Measurements from ENCODE around the gene FAM47E.
"Not testable (repeated sequence)": the region's sequence is repeated elsewhere in the genome, so short reads cannot be mapped to it uniquely, and the experiment has no call there.

DNA sequence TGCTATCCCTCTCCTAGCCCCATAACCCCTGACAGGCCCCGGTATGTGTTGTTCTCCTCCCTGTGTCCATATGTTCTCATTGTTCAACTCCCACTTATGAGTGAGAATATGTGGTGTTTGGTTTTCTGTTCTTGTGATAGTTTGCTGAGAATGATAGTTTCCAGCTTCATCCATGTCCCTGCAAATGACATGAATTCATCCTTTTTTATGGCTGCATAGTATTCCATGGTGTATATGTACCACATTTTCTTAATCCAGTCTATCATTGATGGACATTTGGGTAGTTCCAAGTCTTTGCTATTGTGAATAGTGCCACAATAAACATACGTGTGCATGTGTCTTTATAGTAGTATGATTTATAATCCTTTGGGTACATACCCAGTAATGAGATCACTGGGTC, 7.6 kb upstream of the FAM47E start:
- TF ChIP-seq POLR2AphosphoS5 (IDR thresholded peaks at IDR 0.05); EZH2 (IDR thresholded peaks at IDR 0.05; ENCODE audit: borderline replicate concordance, insufficient read depth, low read length, poor library complexity, severe bottlenecking): not testable (repeated sequence)
- TF ChIP-seq, protein P1, sequence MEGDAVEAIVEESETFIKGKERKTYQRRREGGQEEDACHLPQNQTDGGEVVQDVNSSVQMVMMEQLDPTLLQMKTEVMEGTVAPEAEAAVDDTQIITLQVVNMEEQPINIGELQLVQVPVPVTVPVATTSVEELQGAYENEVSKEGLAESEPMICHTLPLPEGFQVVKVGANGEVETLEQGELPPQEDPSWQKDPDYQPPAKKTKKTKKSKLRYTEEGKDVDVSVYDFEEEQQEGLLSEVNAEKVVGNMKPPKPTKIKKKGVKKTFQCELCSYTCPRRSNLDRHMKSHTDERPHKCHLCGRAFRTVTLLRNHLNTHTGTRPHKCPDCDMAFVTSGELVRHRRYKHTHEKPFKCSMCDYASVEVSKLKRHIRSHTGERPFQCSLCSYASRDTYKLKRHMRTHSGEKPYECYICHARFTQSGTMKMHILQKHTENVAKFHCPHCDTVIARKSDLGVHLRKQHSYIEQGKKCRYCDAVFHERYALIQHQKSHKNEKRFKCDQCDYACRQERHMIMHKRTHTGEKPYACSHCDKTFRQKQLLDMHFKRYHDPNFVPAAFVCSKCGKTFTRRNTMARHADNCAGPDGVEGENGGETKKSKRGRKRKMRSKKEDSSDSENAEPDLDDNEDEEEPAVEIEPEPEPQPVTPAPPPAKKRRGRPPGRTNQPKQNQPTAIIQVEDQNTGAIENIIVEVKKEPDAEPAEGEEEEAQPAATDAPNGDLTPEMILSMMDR (IDR thresholded peaks at IDR 0.05; ENCODE audit: poor library complexity, severe bottlenecking): not testable (repeated sequence)

Measured in neural cell (in vitro differentiated cells).